ENCODE results near the gene GET4.
"Not testable (repeated sequence)": the region's sequence is repeated elsewhere in the genome, so short reads cannot be mapped to it uniquely, and the experiment has no call there.

The GET4 gene

GRCh38 chr7:845731-846130, 30.6 kb upstream of the GET4 start:
- no peak for DNase-seq

- DNase-seq, result not testable (repeated sequence)
Observed at GRCh38 chr7:846958-847650, 29.2 kb upstream of the GET4 start.

- not testable (repeated sequence) for DNase-seq
Observed at GRCh38 chr7:847728-848127, 28.6 kb upstream of the GET4 start.

GRCh38 chr7:849145-849544, 27.2 kb upstream of the GET4 start:
- no peak for DNase-seq

GRCh38 chr7:849781-850180, 26.6 kb upstream of the GET4 start:
- DNase-seq, result no peak

- no peak for DNase-seq
Observed at GRCh38 chr7:851204-851603, 25.1 kb upstream of the GET4 start.

GRCh38 chr7:853366-854117, 22.8 kb upstream of the GET4 start:
- DNase-seq, result no peak

- DNase-seq, result no peak
Observed at GRCh38 chr7:854118-854775, 22.1 kb upstream of the GET4 start.

GRCh38 chr7:855686-856369, 20.5 kb upstream of the GET4 start:
- DNase-seq, result no peak

- no peak for DNase-seq
Observed at GRCh38 chr7:856444-857095, 19.8 kb upstream of the GET4 start.

GRCh38 chr7:857661-858060, 18.7 kb upstream of the GET4 start:
- no peak for DNase-seq

- DNase-seq, result no peak
Observed at GRCh38 chr7:859359-860030, 16.9 kb upstream of the GET4 start.

- DNase-seq, result no peak
Observed at GRCh38 chr7:860149-860548, 16.2 kb upstream of the GET4 start.

- DNase-seq, result no peak
Observed at GRCh38 chr7:861222-861621, 15.1 kb upstream of the GET4 start.

- DNase-seq, result no peak
Observed at GRCh38 chr7:862157-862556, 14.2 kb upstream of the GET4 start.

GRCh38 chr7:863106-863505, 13.2 kb upstream of the GET4 start:
- DNase-seq, result no peak

GRCh38 chr7:865921-866320, 10.4 kb upstream of the GET4 start:
- DNase-seq, result no peak

GRCh38 chr7:867001-867405, 9.4 kb upstream of the GET4 start:
- peak; percentile 11 for DNase-seq

- DNase-seq, result peak; percentile 59
Observed at GRCh38 chr7:867406-868188, 8.8 kb upstream of the GET4 start.

GRCh38 chr7:868189-868486, 8.2 kb upstream of the GET4 start:
- no peak for DNase-seq

GRCh38 chr7:869348-869747, 7.0 kb upstream of the GET4 start:
- DNase-seq, result no peak

Measured in fibroblast of skin of scalp (primary cell).